ENCODE data around the gene HS1BP3. TPM values are rescaled to one million over a fixed set of nuclear protein-coding genes. Genes with fewer than 3 reads are reported as not detected.

Gene HS1BP3
- total RNA-seq, 1 donor from 2014 or later: 14.4 TPM

DNA sequence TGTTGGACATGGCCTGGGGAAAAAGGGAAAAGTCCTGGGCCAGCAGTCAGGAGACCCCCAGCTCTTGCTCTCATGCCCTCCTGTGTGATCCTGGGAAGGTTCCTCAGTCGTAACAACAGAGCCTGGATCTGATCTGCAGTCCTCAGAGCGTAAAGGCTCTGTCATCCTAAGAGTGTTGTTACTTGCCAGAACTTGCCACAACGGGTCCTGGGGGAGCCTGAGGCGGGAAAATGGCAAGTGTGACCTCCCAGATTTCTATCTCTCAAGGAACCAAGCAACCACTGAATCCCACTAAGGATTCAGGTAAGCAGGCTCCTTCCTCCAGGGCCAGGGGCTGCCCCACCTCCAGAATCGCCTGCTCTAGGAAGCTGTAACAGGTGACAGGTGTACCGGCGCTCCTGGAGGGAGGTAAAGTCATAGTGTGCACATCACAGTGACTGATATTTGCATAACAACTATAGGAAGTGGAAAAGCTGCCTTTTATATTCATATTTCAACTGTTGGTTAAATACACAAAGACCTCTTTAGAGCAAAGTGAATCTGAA lies 18.4 kb downstream of the HS1BP3 start:
- TF ChIP-seq, protein P1, sequence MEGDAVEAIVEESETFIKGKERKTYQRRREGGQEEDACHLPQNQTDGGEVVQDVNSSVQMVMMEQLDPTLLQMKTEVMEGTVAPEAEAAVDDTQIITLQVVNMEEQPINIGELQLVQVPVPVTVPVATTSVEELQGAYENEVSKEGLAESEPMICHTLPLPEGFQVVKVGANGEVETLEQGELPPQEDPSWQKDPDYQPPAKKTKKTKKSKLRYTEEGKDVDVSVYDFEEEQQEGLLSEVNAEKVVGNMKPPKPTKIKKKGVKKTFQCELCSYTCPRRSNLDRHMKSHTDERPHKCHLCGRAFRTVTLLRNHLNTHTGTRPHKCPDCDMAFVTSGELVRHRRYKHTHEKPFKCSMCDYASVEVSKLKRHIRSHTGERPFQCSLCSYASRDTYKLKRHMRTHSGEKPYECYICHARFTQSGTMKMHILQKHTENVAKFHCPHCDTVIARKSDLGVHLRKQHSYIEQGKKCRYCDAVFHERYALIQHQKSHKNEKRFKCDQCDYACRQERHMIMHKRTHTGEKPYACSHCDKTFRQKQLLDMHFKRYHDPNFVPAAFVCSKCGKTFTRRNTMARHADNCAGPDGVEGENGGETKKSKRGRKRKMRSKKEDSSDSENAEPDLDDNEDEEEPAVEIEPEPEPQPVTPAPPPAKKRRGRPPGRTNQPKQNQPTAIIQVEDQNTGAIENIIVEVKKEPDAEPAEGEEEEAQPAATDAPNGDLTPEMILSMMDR (conservative IDR thresholded peaks at IDR 0.05; ENCODE audit: low read depth, low read length): no peak
- DNase-seq (ENCODE audit: low read depth): no peak
- no peak overlapping the region for H3K4me3 ChIP-seq (ENCODE audit: low read depth, low read length)

DNA sequence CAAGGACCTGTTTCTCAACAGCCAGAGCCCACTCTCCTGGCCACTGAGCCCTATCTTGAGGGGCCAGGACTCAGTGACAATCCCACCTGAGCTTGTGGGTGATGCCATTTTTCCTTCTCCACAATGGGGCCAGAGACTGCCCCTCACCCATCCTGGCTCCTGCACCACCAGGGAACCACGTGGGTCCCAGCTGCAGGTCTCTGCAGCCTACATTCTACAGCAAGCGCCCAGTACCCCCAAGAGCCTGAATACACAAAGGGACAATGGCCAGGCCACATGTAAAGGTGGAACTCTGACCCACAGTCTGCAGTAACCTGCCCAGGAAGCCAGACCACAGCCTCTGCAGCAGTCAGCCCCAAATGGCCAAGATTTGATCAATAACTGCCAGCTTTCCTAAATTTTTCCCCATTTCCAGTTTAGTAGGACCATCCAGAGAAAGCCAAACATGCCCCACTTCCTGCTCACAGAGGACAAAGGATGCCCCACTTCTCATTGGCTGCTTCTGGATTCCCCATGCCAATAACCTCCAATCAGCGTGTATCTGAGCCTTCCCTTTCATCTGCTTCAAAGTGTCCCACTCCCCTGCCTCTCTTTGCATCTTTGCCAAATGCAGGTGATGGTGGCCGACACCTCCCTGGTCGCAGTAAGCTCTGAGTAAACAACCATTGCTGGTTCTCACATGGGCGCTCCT lies 19.1 kb downstream of the HS1BP3 start:
- no peak overlapping the region for H3K4me3 ChIP-seq (ENCODE audit: low read depth, low read length)
- TF ChIP-seq, protein P1 (conservative IDR thresholded peaks at IDR 0.05; ENCODE audit: low read depth, low read length): no peak
- no peak for DNase-seq (ENCODE audit: low read depth)

DNA sequence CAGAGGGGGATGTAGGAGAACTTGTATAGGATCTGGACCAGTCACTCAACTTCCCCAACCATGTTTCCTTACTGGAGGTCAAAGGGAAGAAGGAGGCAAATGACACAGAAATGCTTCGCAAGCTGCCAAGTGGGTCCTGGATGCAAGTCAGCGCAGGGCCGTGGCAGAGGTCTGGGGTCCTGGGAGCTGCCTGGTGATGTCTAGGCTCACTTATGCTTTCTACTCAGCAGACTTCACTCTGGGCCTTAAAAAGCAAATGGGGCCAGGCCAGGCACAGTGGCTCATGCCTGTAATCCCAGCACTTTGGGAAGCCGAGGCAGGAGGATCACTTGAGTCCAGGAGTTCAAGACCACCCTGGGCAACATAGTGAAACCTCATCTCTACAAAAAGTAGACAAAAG lies 19.9 kb downstream of the HS1BP3 start:
- TF ChIP-seq, protein P1 (conservative IDR thresholded peaks at IDR 0.05; ENCODE audit: low read depth, low read length): no peak
- no peak overlapping the region for H3K4me3 ChIP-seq (ENCODE audit: low read depth, low read length)
- DNase-seq (ENCODE audit: low read depth): no peak

DNA sequence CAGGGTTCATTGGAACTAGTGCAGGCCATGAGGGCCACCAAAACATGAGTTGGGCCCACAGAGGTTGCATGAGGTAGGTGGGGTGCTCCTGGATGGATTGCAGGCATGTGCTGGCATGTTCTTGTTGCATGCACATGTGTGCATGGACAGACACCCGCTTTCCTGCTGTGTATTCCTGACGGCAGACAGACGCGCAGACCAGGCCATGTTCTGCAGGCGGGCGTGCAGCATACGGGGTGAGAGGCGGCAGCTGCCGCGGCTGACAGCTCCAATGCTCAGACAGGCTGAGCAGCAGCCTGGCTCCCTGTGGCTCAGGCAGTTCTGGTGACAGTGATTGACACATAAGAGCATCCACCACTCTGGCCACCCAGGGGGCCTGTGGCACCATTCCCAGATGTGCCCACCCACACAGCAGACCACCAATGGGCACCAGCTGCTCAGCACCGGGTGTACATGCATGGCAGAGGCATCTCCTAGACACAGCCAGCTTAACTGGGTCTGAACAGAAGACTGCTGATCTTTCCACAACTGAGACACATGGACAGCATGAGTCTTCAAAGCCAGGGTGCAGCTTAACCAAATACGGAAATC lies 21.2 kb downstream of the HS1BP3 start:
- TF ChIP-seq, protein P1 (conservative IDR thresholded peaks at IDR 0.05; ENCODE audit: low read depth, low read length): no peak
- no peak for DNase-seq (ENCODE audit: low read depth)
- no peak overlapping the region for H3K4me3 ChIP-seq (ENCODE audit: low read depth, low read length)

DNA sequence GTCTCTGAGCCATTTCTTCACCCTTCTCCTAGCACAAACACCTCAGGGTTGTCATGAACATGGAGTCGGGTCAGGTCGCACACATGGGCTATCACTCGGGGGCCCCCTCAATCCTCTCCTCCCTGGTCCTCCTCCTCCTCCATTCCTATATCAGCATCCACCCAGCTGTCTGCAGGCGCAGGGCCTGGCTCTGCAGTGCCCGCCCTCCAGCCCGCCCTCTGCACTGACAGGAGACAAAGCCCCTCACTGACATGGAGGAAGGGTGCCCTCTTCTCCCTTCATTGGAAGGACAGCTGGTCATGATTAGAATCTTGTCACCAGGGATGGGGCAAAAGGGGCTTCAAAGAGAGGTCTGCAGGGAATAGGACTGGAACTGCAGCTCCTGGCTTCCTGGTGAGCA lies 21.7 kb downstream of the HS1BP3 start:
- TF ChIP-seq, protein P1 (conservative IDR thresholded peaks at IDR 0.05; ENCODE audit: low read depth, low read length): no peak
- no peak overlapping the region for H3K4me3 ChIP-seq (ENCODE audit: low read depth, low read length)
- DNase-seq (ENCODE audit: low read depth): no peak

DNA sequence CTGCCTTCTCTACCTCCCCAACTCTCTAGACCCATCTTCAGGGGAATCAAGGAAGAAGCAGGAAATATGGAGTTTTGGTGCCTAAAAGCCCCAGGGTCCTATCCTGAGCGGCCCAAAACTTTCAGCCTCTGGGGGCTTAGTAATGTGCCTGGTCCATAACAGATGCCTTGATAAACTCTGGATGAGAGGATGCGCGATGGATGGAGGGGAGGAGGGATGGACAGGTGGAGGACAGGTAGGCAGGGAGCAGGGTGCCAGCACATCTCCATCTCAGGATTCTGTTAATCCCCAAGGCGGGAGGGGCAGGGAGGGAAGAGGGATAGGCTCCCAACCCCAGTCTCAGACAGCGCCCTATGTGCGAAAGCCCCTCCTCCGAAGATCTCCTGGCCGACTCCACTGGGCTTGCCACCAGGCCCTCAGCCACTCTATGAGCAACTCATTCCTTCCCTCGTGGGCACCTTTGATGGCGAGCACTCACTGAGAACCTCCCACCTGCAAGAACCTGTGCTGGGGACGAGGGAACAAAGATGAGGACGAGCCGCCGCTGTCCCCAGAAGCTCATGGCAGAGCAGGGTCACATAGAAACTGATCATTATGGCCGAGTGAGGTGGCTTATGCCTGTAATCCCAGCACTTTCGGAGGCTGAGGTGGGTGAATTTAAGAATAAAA lies 23.1 kb downstream of the HS1BP3 start:
- TF ChIP-seq, protein P1 (conservative IDR thresholded peaks at IDR 0.05; ENCODE audit: low read depth, low read length): no peak
- no peak overlapping the region for H3K4me3 ChIP-seq (ENCODE audit: low read depth, low read length)
- DNase-seq (ENCODE audit: low read depth): no peak
